NCI-H510A treated with DMSO at 0.1 percent for 48 hours (cell line): Measurements from ENCODE around the gene CNTD1.
"Not testable (repeated sequence)": the region's sequence is repeated elsewhere in the genome, so short reads cannot be mapped to it uniquely, and the experiment has no call there.

Source experiments
- DNase-seq: peaks from one replicate; lab custom pipeline; 2025; lab: John Stamatoyannopoulos, UW

The CNTD1 gene

GRCh38 chr17:42846594-42847280, 48.1 kb downstream of the CNTD1 start:
- DNase-seq: no peak

GRCh38 chr17:42848093-42848492, 49.4 kb downstream of the CNTD1 start:
- no peak for DNase-seq

GRCh38 chr17:42849031-42849430, 50.4 kb downstream of the CNTD1 start:
- DNase-seq: no peak

- no peak for DNase-seq
Observed at GRCh38 chr17:42849451-42850181, 51.0 kb downstream of the CNTD1 start.

GRCh38 chr17:42850954-42851353, 52.3 kb downstream of the CNTD1 start, which contains the start of gene AOC3:
Gene AOC3, plus strand, starts transcription at chr17:42851199. Its CDS starts 145 bp downstream, at chr17:42851344.
- DNase-seq: no peak

GRCh38 chr17:42851371-42852240, 52.9 kb downstream of the CNTD1 start:
- DNase-seq: not testable (repeated sequence)

- no peak for DNase-seq
Observed at GRCh38 chr17:42852351-42852750, 53.7 kb downstream of the CNTD1 start.

GRCh38 chr17:42853004-42853403, 54.3 kb downstream of the CNTD1 start:
- no peak for DNase-seq

GRCh38 chr17:42853597-42853967, 54.9 kb downstream of the CNTD1 start:
- DNase-seq: no peak

GRCh38 chr17:42853968-42854790, 55.5 kb downstream of the CNTD1 start:
- DNase-seq: no peak

GRCh38 chr17:42855048-42855596, 56.5 kb downstream of the CNTD1 start:
- no peak for DNase-seq

GRCh38 chr17:42856093-42856492, 57.4 kb downstream of the CNTD1 start:
- DNase-seq: not testable (repeated sequence)

GRCh38 chr17:42856516-42856915, 57.9 kb downstream of the CNTD1 start:
- not testable (repeated sequence) for DNase-seq

GRCh38 chr17:42857389-42857788, 58.7 kb downstream of the CNTD1 start:
- DNase-seq: no peak
